ENCODE results near the gene ALDH3B1.

The ALDH3B1 gene

GRCh38 chr11:68012044-68012842 is 2.1 kb downstream of the ALDH3B1 start:
- no peak for DNase-seq (ENCODE audit: extremely low read depth, low read depth)
- TF ChIP-seq, protein P1, sequence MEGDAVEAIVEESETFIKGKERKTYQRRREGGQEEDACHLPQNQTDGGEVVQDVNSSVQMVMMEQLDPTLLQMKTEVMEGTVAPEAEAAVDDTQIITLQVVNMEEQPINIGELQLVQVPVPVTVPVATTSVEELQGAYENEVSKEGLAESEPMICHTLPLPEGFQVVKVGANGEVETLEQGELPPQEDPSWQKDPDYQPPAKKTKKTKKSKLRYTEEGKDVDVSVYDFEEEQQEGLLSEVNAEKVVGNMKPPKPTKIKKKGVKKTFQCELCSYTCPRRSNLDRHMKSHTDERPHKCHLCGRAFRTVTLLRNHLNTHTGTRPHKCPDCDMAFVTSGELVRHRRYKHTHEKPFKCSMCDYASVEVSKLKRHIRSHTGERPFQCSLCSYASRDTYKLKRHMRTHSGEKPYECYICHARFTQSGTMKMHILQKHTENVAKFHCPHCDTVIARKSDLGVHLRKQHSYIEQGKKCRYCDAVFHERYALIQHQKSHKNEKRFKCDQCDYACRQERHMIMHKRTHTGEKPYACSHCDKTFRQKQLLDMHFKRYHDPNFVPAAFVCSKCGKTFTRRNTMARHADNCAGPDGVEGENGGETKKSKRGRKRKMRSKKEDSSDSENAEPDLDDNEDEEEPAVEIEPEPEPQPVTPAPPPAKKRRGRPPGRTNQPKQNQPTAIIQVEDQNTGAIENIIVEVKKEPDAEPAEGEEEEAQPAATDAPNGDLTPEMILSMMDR (IDR thresholded peaks at IDR 0.05; ENCODE audit: low read depth, low read length) = no peak

- TF ChIP-seq, protein P1 (IDR thresholded peaks at IDR 0.05; ENCODE audit: low read depth, low read length) = no peak
- peak; percentile 88 for DNase-seq (ENCODE audit: extremely low read depth, low read depth)
Observed at GRCh38 chr11:68012843-68013610, 2.9 kb downstream of the ALDH3B1 start.

- no peak for DNase-seq (ENCODE audit: extremely low read depth, low read depth)
- TF ChIP-seq, protein P1 (IDR thresholded peaks at IDR 0.05; ENCODE audit: low read depth, low read length) = no peak
Observed at GRCh38 chr11:68013611-68014156, 3.6 kb downstream of the ALDH3B1 start.

DNA sequence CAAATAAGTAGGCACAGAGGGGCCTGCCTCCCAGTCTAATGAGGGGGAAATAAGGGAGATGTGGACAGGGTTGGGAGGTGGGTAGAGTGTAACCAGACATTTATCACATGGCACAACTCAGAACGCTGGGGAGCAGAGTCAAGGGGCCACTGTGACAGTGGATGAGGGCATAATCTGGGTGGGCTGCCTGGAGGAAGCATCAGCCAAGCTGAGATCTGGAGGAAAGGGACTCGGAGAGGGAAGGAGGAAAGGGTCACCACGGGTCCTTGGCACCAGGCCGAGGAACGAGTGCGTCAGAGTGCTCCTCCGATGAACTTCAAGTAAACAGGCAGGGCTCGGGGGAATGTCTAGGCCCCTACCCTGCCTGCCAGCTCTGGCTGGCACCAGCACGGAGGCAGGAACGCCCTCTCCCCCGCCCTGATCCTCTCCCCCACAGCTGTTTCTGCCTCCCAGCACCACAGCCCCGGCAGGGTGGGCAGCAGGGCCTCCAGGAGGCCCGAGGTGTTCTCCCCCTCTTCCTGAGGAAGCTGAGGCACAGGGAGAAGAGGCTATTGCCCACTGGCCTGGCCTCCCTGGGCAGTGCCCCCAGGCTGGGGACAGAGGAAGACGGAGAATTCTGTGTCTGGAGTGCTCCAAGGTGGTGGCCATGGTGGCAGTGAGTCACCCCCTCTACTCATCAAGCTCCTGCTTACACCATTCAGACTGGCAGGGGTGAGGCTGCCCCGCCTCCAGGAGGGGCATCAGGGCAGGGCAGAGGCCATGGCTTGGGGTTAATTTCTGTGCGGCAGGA is 4.2 kb downstream of the ALDH3B1 start:
- peak; percentile 72 for DNase-seq (ENCODE audit: extremely low read depth, low read depth)
- TF ChIP-seq, protein P1 (IDR thresholded peaks at IDR 0.05; ENCODE audit: low read depth, low read length) = no peak

DNA sequence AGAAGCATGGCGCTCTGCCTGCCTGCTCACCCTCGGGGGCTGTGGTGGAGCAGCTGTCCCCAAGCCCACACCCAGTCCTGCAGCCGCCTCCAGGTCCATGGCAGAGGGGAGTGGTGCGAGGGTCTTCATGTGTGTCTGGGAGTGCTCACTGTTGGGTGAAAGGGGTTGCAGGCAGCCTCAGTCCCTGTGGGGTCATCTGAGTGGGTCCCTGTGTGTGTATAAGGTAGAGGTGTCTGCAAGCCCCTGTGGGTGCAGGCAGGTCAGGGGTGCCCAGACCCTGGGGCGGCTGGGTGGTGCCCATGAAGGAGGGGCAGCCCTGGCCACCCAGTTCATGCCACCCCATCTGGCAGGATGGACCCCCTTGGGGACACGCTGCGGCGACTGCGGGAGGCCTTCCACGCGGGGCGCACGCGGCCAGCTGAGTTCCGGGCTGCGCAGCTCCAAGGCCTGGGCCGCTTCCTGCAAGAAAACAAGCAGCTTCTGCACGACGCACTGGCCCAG is 4.9 kb downstream of the ALDH3B1 start:
- TF ChIP-seq, protein P1 (IDR thresholded peaks at IDR 0.05; ENCODE audit: low read depth, low read length) = no peak
- no peak for DNase-seq (ENCODE audit: extremely low read depth, low read depth)

GRCh38 chr11:68015467-68015866 is 5.3 kb downstream of the ALDH3B1 start:
- no peak for DNase-seq (ENCODE audit: extremely low read depth, low read depth)
- TF ChIP-seq, protein P1 (IDR thresholded peaks at IDR 0.05; ENCODE audit: low read depth, low read length) = no peak

All from AG09319 (cell line).